Hepatic stellate cell (primary cell): ENCODE data around the gene FAF2.
"Not testable (repeated sequence)": the region's sequence is repeated elsewhere in the genome, so short reads cannot be mapped to it uniquely, and the experiment has no call there.

ENCODE experiments used
- DNase-seq: peaks from one replicate; pipeline ENCODE4 v3.0.0; 2011; ENCODE audit warnings: low spot score

The FAF2 gene

DNA sequence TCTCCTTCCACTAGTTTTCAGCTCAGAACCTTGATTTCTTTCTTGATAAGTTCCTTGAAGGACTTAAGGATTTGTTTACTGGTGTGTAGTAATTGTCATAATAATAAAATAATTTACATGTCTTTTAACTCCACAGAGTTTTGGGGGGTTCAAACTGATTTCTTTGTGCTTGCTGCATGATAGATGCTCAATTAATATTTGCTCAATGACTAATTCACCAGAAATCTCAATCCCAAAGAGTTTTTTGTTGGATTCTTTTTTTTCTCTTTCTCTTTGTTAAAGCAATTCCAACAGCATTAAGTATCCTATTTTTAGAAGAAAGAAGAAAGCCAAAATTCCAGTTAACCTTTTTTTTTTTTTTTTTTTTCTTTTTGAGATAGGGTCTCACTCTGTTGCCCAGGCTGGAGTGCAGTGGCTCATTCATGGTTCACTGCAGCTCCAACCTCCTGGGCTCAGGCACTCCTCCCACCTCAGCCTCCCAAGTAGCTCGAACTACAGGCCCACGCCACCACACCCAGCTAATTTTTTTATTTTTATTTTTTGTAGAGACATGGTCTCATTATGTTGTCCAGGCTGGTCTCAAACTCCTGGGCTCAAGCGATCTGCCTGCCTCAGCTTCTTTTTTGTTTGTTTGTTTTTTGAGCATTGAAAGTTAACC is 10.8 kb downstream of the FAF2 start:
- DNase-seq: no peak

DNA sequence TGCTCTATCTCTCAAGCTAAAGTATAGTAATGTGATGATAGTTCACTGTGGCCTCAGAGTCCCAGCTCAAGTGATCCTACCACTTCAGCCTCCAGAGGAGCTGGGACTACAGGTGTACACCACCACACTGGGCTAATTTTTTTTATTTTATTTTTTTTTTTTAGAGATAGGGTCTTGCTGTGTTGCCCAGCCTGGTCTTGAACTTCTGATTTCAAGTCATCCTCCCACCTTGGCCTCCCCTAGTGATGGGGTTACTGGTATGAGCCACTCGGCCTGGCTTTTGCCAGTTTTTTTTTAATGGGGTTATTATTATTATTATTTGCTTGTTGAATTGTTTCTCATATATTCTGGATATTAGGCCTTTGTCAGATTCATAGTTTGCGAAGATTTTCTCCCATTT is 13.2 kb downstream of the FAF2 start:
- DNase-seq: no peak

DNA sequence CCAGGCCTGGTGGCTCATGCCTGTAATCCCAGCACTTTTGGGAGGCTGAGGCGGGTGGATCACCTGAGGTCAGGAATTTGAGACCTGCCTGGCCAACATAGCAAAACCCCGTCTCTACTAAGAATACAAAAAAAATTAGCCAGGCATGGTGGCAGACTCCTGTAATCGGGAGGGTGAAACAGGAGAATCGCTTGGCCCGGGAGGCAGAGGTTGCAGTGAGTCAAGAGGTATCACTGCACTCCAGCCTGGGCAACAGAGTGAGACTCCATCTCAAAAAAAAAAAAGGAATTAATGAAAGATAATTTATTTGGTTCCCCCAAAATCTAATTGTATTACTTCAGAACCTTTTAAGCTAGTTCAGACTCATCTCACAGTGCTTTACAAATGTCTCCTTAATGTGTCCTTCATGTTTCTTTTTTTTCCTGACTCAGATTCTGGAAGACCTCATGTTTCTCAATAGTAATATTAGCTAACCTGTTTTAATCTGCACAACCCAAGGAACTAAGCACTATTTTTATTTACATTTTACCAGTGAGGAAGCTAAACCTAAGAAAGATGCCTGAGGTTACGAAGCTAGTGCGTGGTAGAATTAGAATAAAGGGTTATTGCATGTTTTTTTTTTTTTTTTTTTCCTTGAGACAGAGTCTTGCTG is 15.1 kb downstream of the FAF2 start:
- DNase-seq: no peak

DNA sequence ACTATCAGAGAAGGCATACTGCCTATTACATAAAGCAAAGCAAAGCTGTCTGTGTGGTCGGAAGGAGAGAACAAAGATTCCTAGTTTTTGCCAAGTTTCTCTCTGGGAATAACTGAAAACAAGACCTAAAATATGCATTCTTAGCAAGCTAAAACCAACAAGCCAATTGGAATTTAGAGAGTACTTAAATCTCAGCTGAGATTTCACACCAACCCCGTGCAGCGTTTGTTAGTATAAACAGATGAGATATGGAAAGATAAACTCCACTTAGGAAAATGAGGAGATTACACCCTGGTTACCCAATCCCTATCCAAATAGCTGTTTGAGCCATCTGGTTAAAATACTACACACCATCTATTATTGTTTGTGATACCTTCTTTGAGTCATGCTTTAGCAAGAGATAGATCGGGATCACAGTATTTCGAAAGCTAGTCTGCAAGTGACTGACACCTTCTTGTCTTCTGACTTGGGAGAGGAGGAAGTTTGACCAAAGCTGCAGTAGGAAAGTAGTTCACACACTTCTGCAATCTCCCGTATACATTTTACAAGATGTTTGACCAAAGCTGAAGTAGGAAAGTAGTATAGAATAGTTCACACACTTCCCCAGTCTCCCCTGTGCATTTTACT is 18.2 kb downstream of the FAF2 start:
- no peak for DNase-seq

DNA sequence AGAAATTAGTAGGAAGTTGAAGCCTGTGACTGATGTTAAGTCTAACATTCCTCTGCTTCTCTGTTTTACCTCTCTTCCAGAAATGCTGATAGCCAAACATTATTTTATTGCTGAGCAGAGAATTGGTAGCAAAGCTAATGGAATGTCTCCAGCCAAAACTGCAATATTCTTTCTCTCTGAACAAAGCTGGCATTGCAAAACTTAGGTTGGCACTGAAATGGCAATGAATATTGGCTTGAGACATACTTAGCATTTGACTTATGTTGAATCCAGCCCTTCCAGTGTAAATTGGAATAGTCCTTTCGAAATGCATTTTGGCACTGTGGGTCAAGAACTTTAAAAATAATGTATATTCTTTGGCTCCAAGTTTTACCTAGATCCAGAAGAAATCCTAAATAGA is 21.1 kb downstream of the FAF2 start:
- no peak for DNase-seq

DNA sequence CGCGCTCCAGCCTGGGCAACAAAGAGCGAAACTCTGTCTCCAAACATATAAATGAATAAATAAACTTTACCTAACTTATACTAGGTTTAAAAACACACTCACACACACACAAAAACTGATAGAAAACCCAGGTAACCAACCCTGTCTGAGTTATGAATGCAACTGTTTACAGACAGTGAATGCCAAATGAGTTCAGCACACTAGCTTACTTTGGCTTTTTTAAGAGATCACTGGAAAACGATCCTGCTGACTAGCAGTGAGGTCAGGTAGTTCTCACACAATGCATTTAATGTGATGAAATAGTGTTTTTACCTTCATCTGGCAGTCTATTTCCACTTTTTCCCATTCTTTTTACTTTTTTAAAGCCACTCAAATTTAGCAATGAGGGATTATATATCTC is 22.4 kb downstream of the FAF2 start:
- DNase-seq: no peak

DNA sequence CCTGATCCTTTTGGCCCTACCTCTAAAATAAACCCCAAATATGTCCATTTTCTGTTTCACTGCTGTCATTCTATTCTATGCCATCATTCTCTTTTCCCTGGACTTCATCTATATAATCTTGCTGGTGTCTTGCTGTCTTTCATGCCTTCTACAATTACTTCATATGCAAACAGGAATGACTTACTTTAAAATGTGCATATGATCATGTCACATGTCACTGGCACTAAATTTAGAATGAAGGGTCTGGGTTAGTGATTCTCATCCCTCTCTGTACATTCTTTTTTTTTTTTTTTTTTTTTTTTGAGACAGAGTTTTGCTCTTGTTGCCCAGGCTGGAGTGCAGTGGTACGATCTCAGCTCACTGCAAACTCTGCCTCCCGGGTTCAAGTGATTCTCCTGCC is 22.9 kb downstream of the FAF2 start:
- no peak for DNase-seq

DNA sequence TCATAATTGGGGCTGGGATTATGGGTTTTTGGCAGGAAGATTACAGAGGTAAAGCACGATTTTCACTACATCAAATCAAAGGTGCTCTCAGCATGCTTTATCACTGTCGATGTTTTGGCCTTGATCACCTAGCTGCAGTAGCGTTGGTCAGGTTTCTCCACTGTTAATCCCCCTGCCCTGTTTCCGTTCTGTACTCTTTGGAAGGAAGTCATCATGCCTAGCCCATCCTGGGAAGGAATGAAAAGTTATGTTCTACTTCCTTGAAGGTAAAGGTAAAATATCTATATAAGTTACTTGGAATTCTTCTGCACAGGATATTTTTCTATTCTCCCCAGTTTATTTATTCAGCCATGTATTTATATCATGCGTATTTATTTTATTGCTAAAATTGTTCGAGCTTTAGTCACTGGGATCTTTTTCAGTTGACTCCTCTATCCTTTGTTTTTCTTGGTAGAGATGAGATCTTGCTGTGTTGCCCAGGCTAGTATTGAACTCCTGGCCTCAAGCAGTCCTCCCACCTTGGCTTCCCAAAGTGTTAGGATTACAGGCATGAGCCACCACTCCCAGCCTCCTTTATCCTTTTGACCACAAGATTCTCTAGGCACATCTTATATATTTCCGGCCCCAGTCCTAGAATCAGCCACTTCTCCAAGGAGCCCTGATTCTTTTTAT is 25.3 kb downstream of the FAF2 start:
- DNase-seq: no peak

DNA sequence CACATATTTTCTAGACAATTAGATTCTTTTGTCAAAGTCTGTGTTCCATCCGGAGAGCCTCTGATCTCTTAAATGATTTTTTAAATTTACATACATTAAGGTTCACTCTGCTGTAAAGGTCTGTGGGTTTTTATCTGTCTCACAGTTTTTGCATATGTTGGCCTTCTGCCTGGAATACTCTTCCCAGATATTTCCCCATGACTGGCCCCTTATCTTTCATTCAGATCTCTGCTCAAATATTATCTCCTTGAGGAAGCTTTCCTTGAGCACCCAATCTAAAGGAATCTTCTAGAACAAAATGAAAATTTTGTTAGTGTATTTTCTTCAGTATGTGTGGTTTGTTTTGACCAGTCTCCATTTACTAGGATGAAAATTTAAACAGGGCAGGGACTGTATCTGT is 26.3 kb downstream of the FAF2 start:
- no peak for DNase-seq

DNA sequence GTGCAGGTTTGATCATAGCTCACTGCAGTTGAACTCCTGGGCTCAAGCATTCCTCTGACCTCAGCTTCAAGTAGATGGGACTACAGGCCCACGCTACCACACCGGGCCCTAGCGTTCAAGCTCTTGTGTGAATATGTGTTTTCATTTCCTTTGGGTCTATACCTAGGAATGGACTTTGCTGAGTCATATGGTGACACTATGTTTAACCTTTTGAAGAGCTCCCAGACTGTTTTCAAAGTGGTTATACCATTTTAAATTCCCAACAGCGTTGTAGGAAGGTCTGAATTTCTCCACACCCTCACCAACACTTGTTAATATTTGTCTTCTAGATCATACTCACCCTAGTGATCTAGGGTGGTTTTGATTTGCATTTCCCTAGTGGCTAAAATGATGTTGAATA is 33.5 kb downstream of the FAF2 start:
- DNase-seq: no peak

DNA sequence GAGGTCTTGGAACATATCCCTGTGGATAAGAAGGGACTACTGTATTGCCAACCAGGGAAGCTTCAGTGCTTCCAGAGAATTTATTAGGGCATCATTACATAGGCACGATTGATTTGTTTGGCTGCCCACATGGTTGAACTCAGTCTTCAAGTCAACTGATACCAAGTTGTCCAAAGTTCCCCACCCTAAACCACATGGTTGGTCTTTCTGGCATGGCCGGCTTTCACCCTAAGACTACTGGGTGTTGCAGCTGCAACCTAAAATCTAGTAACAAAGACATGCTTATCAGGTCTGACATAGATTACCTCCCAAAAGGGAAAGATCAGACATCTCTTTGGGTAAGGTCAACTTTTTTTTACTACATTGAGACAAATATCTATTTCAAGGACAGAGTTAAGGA is 37.0 kb downstream of the FAF2 start:
- DNase-seq: no peak

DNA sequence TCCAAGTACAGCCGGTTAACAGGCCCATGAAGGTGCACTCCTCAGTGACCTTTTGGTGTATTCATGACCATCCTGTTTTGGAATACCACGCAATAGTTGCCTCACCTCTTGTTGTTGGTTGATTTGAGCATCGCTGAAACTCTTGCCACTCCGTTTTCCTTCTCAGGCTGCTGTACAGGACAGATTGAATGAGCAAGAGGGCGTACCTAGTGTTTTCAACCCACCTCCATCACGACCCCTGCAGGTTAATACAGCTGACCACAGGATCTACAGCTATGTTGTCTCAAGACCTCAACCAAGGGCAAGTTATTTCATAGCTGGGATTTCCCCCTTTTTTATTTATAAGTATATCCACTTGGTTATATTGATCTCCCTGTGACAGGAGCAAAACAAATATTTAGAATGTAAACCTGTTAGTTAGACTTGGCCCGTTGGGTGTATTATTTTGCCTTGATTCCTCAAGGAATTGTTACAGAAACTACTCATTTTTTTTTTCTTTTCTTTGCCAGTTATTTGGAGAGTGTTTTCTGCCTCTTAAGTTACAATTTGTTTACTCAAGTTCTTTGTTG is 38.1 kb downstream of the FAF2 start:
- no peak for DNase-seq

DNA sequence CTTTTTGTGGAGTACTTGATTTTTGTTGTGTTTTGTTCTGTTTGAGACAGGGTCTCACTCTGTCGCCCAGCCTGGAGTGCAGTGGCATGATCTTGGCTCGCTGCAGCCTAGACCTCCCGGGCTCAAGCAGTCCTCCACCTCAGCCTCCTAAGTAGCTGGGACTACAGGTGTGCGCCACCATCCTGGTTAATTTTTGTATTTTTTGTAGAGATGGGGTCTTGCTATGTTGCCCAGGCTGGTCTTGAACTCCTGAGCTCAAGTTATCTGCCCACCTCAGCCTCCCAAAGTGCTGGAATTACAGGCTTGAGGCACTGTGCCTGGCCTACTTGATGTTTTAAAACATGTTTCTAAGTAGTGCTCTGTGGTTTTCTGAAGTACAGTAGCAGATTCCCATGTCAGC is 39.0 kb downstream of the FAF2 start:
- DNase-seq: not testable (repeated sequence)

DNA sequence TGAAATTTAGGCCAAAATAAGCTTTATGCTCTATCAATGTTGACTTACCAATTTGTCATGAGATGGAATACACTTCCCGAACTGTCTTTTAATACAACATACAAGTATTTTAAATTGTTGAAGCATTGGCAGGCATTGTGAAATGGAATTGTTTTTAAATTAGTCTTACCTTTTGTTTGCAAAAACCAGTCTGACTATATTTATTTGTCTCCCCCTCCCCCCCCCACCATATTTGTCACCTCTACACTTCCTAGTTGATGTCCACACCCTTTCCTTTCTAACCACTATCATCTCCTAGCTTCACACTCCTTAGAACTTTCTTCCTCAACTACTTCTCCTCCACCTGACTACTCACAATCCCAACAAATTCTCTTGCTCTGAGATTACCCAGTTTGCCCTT is 40.9 kb downstream of the FAF2 start:
- no peak for DNase-seq

DNA sequence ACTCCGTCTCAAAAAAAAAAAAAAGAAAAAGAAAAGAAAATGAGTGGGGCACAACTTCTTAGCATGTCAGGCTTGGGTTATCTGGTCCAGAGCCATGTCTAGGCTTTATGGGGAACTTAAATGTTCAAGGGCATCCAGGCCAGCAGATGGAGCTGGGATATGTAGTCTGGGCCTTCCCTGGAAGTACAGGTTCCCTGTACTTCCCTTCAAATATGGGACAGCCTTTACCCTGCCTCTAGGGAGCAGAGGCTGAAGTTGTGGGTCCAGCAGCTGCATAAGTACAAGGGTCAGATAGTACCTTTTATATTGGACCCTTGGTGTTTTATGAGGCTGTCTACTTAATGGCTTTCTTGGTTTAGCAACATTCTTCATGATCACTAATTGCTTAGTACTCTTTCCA is 42.1 kb downstream of the FAF2 start:
- no peak for DNase-seq

DNA sequence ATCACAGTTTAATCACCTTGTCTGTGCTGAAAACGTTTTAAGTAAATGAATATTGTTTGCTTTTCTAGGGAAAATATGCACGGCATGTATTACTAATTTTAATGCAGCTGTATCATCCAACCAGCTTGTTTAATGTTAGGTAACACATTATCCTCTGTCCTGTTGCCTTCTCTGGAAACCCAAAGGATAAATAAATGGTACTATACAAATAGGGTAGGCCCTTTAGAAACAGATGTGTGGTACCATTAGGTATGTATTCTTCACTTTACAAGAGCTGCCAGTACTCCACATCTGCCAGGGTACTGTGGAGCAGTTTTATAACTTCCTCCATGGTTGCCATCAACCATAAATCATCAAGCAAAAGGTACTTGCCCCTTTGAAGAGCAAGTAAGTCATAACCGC is 42.9 kb downstream of the FAF2 start:
- DNase-seq: no peak

DNA sequence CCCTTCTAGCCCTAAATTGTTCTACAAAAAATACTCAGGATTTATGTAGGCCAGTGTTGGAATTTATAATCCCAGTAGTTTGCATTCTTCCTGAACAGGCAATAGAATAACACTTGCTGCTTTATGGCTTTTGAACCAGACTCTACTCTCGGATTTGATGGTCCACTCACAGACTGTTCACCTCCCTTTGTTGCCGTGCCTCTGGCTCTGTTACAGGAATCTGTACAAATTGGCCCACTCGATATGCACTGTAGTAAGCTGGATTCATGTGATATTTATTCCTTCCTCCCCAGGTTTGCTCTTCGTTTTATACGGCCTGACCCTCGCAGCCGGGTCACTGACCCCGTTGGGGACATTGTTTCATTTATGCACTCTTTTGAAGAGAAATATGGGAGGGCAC is 43.7 kb downstream of the FAF2 start:
- no peak for DNase-seq

DNA sequence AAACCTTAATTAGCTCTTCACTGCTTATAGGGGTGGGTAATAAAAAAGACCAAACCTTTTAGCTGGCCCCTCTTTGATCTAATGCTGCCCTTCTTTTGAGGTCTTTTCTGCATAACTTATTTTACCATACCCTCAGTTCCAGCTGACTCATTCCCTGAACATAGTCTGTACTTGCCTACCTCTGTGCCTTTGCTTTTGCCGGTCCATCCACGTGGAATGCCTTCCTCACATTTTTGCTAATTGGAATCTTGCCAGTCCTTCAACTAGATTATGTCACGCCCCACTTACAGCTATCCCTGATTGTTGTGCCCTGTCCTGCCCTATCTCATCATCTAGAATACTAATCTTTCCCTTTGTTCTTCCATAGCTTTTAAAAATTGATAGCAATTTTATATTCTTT is 44.2 kb downstream of the FAF2 start:
- no peak for DNase-seq

DNA sequence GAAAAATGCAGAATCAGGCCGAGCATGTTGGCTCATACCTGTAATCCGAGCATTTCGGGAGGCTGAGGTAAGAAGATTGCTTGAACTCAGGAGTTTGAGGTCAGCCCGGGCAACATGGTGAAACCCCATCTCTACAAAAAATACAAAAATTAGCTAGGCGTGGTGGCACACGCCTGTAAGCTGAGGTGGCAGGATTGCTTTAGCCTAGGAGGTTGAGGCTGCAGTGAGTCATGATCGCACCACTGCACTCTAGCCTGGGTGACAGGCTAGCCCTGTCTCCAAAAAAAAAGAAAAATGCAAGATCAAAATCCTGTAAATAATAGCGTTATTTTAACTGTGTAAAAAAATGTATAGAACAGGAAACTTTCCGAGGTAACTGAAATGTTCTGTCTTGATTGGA is 49.7 kb downstream of the FAF2 start:
- DNase-seq: no peak

DNA sequence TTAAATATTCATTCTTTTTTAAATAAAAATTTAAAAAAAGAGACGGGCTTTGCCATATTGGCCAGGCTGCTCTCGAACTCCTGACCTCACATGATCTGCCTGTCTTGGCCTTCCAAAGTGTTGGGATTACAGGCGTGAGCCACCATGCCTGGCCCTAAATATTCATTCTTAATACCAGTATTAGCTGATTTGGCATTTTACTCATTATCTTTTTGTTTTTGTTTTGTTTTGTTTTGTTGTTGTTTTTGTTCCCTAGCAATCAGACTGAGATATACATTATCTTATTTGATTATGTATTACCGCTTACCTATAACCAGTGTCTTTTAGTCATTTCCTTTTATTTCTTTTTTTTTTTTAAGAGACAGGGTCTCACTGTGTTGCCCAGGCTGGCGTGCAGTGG is 51.1 kb downstream of the FAF2 start:
- DNase-seq: no peak

DNA sequence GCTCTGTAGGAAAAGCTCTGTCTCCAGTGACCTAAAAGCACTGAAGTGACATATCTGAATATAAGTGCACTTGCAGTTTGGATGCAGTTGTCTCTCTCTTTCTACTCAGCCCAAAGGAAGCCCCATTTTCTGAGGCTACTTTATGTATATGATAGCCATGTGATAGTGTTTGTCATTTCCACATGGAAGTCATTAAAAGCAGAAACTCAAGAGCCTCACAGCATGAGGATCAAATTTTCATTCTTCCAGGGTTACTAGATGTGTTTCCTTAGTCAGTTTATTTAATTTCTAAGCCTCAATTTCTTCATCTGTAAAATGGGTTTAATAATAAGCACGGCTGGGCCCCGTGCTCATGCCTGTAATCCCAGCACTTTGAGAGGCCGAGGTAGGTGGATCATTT is 52.3 kb downstream of the FAF2 start:
- DNase-seq: no peak

DNA sequence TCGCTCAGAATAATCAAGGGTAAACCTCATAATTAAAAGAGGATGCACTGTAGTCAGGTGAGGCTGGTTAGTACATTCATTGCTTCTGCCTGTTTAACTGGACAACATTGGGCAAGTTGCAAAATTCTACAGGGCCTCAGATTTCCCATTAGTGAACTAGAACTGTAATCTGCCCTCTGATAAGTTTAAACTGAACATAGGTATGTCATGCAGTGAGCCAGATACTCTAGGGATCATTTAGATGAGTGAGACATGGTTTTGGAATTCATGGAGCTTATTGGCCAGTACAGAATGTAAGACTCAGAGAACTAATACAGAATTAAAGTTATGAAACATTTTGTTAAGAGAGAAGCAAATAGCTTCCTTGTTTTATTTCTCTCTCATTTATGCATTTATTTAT is 53.1 kb downstream of the FAF2 start:
- DNase-seq: peak; percentile 74

DNA sequence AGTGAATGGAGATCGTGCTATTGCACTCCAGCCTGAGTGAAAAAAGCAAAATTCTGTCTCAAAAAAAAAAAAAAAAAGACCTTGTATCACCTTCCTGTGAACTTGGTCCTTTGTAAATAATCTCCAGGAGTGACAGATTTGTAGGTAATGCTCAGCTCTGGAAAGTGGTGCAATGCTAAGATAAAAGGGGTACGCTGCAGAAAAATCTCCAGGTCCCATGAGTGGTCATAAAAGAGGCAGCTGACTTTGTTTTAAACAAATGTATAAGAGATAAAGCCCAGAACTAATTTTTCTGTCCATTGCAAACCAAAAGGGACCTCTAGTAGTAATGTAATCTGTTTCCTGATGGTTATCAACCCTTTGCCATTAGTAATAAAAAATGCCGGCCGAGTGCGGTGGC is 55.3 kb downstream of the FAF2 start:
- no peak for DNase-seq
